ENCODE data around the gene SYT1. TPM values are rescaled to one million over a fixed set of nuclear protein-coding genes. Genes with fewer than 3 reads are reported as not detected.

The SYT1 gene
- total RNA-seq, 1 experiment from 2014 or later, result 44.9 TPM

GRCh38 chr12:78865516-78865915 lies 942 bp downstream of the SYT1 start (continued):
- TF ChIP-seq CTCF (IDR thresholded peaks at IDR 0.05 in 2 of 3, conservative IDR thresholded peaks at IDR 0.05 in 1 of 3; ENCODE audit: borderline replicate concordance in 1 of 3, insufficient read depth in 1 of 3, low read depth in 2 of 3, low read length in 2 of 3), result no peak
- no peak for TF ChIP-seq EGR1 (IDR thresholded peaks at IDR 0.05; ENCODE audit: low read depth)
- TF ChIP-seq TCF7L2 (IDR thresholded peaks at IDR 0.05; ENCODE audit: borderline replicate concordance, extremely low read depth, insufficient read depth, insufficient read length), result no peak
- no peak for TF ChIP-seq MAX (IDR thresholded peaks at IDR 0.05)

- no peaks in the 10 kb centered on the region for H3K9me2 ChIP-seq (ENCODE audit: insufficient read depth)
- peak overlapping the region; percentile 65 to 66; a peak in 1 of 4 replicates for H3K4me3 ChIP-seq (replicated peaks in 1 of 2; ENCODE audit: low read depth in 1 of 2, low read length in 2 of 2)
- DNase-seq (ENCODE audit: low read depth, low spot score), result no peak
- no TSS peak for BruUV-seq (replicated peaks)
- H3K27ac ChIP-seq (ENCODE audit: low read depth, low read length), result no peak overlapping the region; the same call in 1 of the 2 replicates
- POLR2A ChIA-PET, result interaction anchor here (1.2 kb wide), 1 partner anchor 13 kb away, joined by 3 read pairs; no protein-coding TSS in a partner anchor
- peaks cover 11 to 31% of the 10 kb centered on the region in 2 experiments; a peak in 3 of 4 replicates for H3K4me1 ChIP-seq (ENCODE audit: control insufficient read depth in 1 of 2, insufficient read depth in 2 of 2, low read length in 2 of 2)
- CTCF ChIA-PET, result no interaction called here
- ATAC-seq, result no peak
- H3K36me3 ChIP-seq (ENCODE audit: control insufficient read depth in 1 of 2, insufficient read depth in 2 of 2, low read length in 2 of 2), result no peaks in the 10 kb centered on the region; a peak in 1 of 4 replicates
- intact Hi-C loops (cut with micrococcal nuclease), result no loop called here
- no peak overlapping the region for H2AFZ ChIP-seq (ENCODE audit: low read depth, low read length, poor library complexity, severe bottlenecking)
- H3K9ac ChIP-seq (ENCODE audit: low read length), result no peak overlapping the region
- H3K4me2 ChIP-seq (ENCODE audit: low read length), result peak overlapping the region; percentile 72
- H3K27me3 ChIP-seq (ENCODE audit: insufficient read depth, low read length), result no peaks in the 10 kb centered on the region
- no peaks in the 10 kb centered on the region for H4K20me1 ChIP-seq (ENCODE audit: insufficient read depth)
- peaks cover 65% of the 10 kb centered on the region for H3K79me2 ChIP-seq (ENCODE audit: insufficient read depth, low read length)
- RAD21 ChIA-PET (ENCODE audit: low non-redundant PET in 1 of 2, low total read pairs in 2 of 2, uncharacterized antibody in 2 of 2, unreplicated experiment in 2 of 2), result interaction anchor here in 1 of 2 experiments (0.6 kb wide), 2 partner anchors 45 to 136 kb away, joined by 4 to 5 read pairs; no protein-coding TSS in a partner anchor
- H3K9me3 ChIP-seq (ENCODE audit: control insufficient read depth in 1 of 2, insufficient read depth in 1 of 2, low read depth in 1 of 2, low read length in 2 of 2), result no peaks in the 10 kb centered on the region
- TF ChIP-seq REST (IDR thresholded peaks at IDR 0.05; ENCODE audit: low read depth), result no peak
- no peak for TF ChIP-seq POLR2AphosphoS5 (IDR thresholded peaks at IDR 0.05; ENCODE audit: low read depth, low read length)
- no peak for TF ChIP-seq CEBPB (IDR thresholded peaks at IDR 0.05; ENCODE audit: low read depth)
- TF ChIP-seq RAD21 (IDR thresholded peaks at IDR 0.05; ENCODE audit: low read depth), result no peak
- TF ChIP-seq TCF7L2 (IDR thresholded peaks at IDR 0.05; ENCODE audit: borderline replicate concordance, extremely low read depth, insufficient read depth, insufficient read length), result no peak
- TF ChIP-seq EZH2 (IDR thresholded peaks at IDR 0.05), result no peak
- no peak for TF ChIP-seq CTCF (IDR thresholded peaks at IDR 0.05 in 2 of 3, conservative IDR thresholded peaks at IDR 0.05 in 1 of 3; ENCODE audit: borderline replicate concordance in 1 of 3, insufficient read depth in 1 of 3, low read depth in 2 of 3, low read length in 2 of 3)
- TF ChIP-seq ZNF274 (IDR thresholded peaks at IDR 0.05; ENCODE audit: low read depth, low read length), result no peak
- no peak for TF ChIP-seq SRF (IDR thresholded peaks at IDR 0.05; ENCODE audit: low read depth)
- TF ChIP-seq ZBTB33 (IDR thresholded peaks at IDR 0.05; ENCODE audit: extremely low read depth, insufficient replicate concordance, low read length), result no peak
- TF ChIP-seq SP1 (IDR thresholded peaks at IDR 0.05; ENCODE audit: low read depth), result no peak
Observed at GRCh38 chr12:78866518-78866917, 1.9 kb downstream of the SYT1 start.

All from HCT116 (cell line).